DND-41 (cell line): Measurements from ENCODE around the gene OR4K1.

ENCODE experiments used
- CTCF ChIP-seq: IDR thresholded peaks from 2 replicates; pipeline ENCODE4 v1.5.1; 2012; ENCODE audit warnings: borderline replicate concordance, low read length, moderate library complexity, mild to moderate bottlenecking; ENCODE audit not compliant: poor library complexity, severe bottlenecking; ENCODE audit errors: extremely low read depth
- EZH2 ChIP-seq: IDR thresholded peaks from 3 replicates; pipeline ENCODE4 v1.6.1; 2012; ENCODE audit warnings: borderline replicate concordance, low read depth, mild to moderate bottlenecking, moderate library complexity, low read length, inconsistent platforms; ENCODE audit not compliant: severe bottlenecking

GRCh38 chr14:19911114-19911513, 19.6 kb upstream of the OR4K1 start:
- TF ChIP-seq CTCF = no peak
- TF ChIP-seq EZH2 = no peak
